ENCODE results near the gene MFRP.
A peak's percentile ranks its signal among the peaks of the same experiment; 100 is the strongest.

Gene MFRP

GRCh38 chr11:119338965-119339588, 7.4 kb downstream of the MFRP start:
- DNase-seq (ENCODE audit: low read depth in 2 of 2): no peak

GRCh38 chr11:119338318-119338890, 8.1 kb downstream of the MFRP start:
- DNase-seq (ENCODE audit: low read depth in 2 of 2): no peak

GRCh38 chr11:119337581-119338317, 8.8 kb downstream of the MFRP start:
- no peak for DNase-seq (ENCODE audit: low read depth in 2 of 2)

GRCh38 chr11:119336744-119337469, 9.6 kb downstream of the MFRP start:
- no peak for DNase-seq (ENCODE audit: low read depth in 2 of 2)

- DNase-seq (ENCODE audit: low read depth in 2 of 2): no peak
These were observed 10.6 kb downstream of the MFRP start for GRCh38 chr11:119335655-119336543.

- no peak for DNase-seq (ENCODE audit: low read depth in 2 of 2)
These were observed 11.3 kb downstream of the MFRP start for GRCh38 chr11:119335091-119335654.

GRCh38 chr11:119334174-119334930, 12.2 kb downstream of the MFRP start, which contains the start of gene RNF26:
TSS of gene RNF26 (plus strand) at chr11:119334527. CDS start at chr11:119335123, 596 bp downstream.
- peak; percentile 78 to 92 for DNase-seq (ENCODE audit: low read depth in 2 of 2)

GRCh38 chr11:119332111-119332765, 14.3 kb downstream of the MFRP start:
- DNase-seq (ENCODE audit: low read depth in 2 of 2): no peak

GRCh38 chr11:119330237-119330636, 16.3 kb downstream of the MFRP start:
- no peak for DNase-seq (ENCODE audit: low read depth in 2 of 2)

GRCh38 chr11:119329320-119329719, 17.2 kb downstream of the MFRP start:
- no peak for DNase-seq (ENCODE audit: low read depth in 2 of 2)

- DNase-seq (ENCODE audit: low read depth in 2 of 2): no peak
These were observed 22.3 kb downstream of the MFRP start for GRCh38 chr11:119324189-119324588.

GRCh38 chr11:119323532-119324033, 22.9 kb downstream of the MFRP start:
- peak in 1 of 2 donors; percentile 55 for DNase-seq (ENCODE audit: low read depth in 2 of 2)

- no peak for DNase-seq (ENCODE audit: low read depth in 2 of 2)
These were observed 23.5 kb downstream of the MFRP start for GRCh38 chr11:119322921-119323531.

GRCh38 chr11:119322360-119322739, 24.2 kb downstream of the MFRP start:
- no peak for DNase-seq (ENCODE audit: low read depth in 2 of 2)

GRCh38 chr11:119320776-119321524, 25.6 kb downstream of the MFRP start:
- DNase-seq (ENCODE audit: low read depth in 2 of 2): no peak

- DNase-seq (ENCODE audit: low read depth in 2 of 2): no peak
These were observed 26.2 kb downstream of the MFRP start for GRCh38 chr11:119320240-119320775.

- DNase-seq (ENCODE audit: low read depth in 2 of 2): no peak
These were observed 26.7 kb downstream of the MFRP start for GRCh38 chr11:119319700-119320239.
